ENCODE results near the gene NRXN2.
A peak's percentile ranks its signal among the peaks of the same experiment; 100 is the strongest.
"Not testable (repeated sequence)": the region's sequence is repeated elsewhere in the genome, so short reads cannot be mapped to it uniquely, and the experiment has no call there.

Gene NRXN2

GRCh38 chr11:64581057-64581523, 141.9 kb downstream of the NRXN2 start:
- DNase-seq, result no peak

GRCh38 chr11:64580412-64580811, 142.6 kb downstream of the NRXN2 start:
- no peak for DNase-seq

GRCh38 chr11:64577202-64577601, 145.8 kb downstream of the NRXN2 start:
- DNase-seq, result no peak

- no peak for DNase-seq
Measured at GRCh38 chr11:64572143-64572542, 150.9 kb downstream of the NRXN2 start.

- peak in 1 of 2 experiments; percentile 28 for DNase-seq
Measured at GRCh38 chr11:64571410-64572091, 151.4 kb downstream of the NRXN2 start.

- DNase-seq, result no peak
Measured at GRCh38 chr11:64571050-64571409, 152.0 kb downstream of the NRXN2 start.

- DNase-seq, result no peak
Measured at GRCh38 chr11:64570341-64570740, 152.7 kb downstream of the NRXN2 start.

GRCh38 chr11:64569300-64569970, 153.6 kb downstream of the NRXN2 start:
- DNase-seq, result peak; percentile 80 to 91

- no peak for DNase-seq
Measured at GRCh38 chr11:64568584-64569140, 154.3 kb downstream of the NRXN2 start.

GRCh38 chr11:64568041-64568571, 154.9 kb downstream of the NRXN2 start:
- no peak for DNase-seq

GRCh38 chr11:64566915-64567891, 155.8 kb downstream of the NRXN2 start:
- DNase-seq, result no peak

GRCh38 chr11:64566042-64566914, 156.7 kb downstream of the NRXN2 start:
- DNase-seq, result peak; percentile 66 to 80

GRCh38 chr11:64564947-64565889, 157.8 kb downstream of the NRXN2 start:
- peak in 1 of 2 experiments; percentile 44 for DNase-seq

GRCh38 chr11:64564419-64564818, 158.6 kb downstream of the NRXN2 start:
- no peak for DNase-seq

GRCh38 chr11:64563966-64564365, 159.0 kb downstream of the NRXN2 start:
- no peak for DNase-seq

GRCh38 chr11:64562723-64563351, 160.2 kb downstream of the NRXN2 start:
- DNase-seq, result no peak

GRCh38 chr11:64561984-64562722, 160.8 kb downstream of the NRXN2 start:
- DNase-seq, result no peak

- not testable (repeated sequence) for DNase-seq
Measured at GRCh38 chr11:64561429-64561828, 161.6 kb downstream of the NRXN2 start.

- DNase-seq, result no peak
Measured at GRCh38 chr11:64560941-64561340, 162.1 kb downstream of the NRXN2 start.

Measured in NCI-H524 (cell line).